HFF-Myc (cell line): ENCODE measurements around the gene RAD51B.

Experiments
- DNase-seq: peaks from one replicate; pipeline ENCODE4 v3.0.0-alpha.2; 2011; ENCODE audit warnings: low read depth; ENCODE audit errors: extremely low read depth
- H3K4me3 ChIP-seq: replicated peaks from 2 replicates; pipeline ENCODE4 v1.5.1; 2011; ENCODE audit warnings: low read depth, mild to moderate bottlenecking, control low read depth, low read length
- CTCF ChIP-seq: IDR thresholded peaks from 2 replicates; pipeline ENCODE4 v1.5.1; 2012; ENCODE audit warnings: mild to moderate bottlenecking, low read depth, low read length, control low read depth; ENCODE audit errors: missing control alignments

Gene RAD51B

DNA sequence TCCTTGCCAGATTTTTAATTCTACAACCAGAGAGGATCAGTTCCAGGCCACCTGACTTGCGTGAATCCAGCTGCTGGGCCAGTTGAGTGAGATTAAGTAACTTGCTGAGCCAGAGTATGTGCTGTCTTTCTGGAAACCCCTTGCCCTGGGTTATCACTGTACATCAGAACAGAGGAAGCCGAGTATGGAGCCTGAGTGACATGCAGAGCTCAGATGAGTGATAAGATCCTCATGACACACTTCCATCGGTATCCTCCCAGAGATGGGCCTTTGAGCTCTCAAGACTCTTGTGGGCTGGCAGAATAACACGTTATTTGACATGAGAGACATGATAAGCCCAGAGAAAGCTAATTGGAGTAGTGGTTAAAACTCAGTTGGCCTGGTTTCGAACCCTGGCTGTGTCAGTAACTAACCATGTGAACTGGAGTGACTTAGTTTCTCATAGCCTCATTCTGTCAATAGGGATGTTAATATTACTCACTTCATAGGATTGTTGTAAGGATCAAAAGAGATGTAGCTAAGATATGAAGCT lies 585.1 kb downstream of the RAD51B start:
- TF ChIP-seq CTCF = no peak
- DNase-seq = no peak
- no peak overlapping the region for H3K4me3 ChIP-seq

- DNase-seq = no peak
- H3K4me3 ChIP-seq = no peak overlapping the region
- no peak for TF ChIP-seq CTCF
Measured at GRCh38 chr14:68405961-68406360, 586.4 kb downstream of the RAD51B start.

GRCh38 chr14:68407285-68407684 lies 587.7 kb downstream of the RAD51B start:
- DNase-seq = no peak
- no peak for TF ChIP-seq CTCF
- H3K4me3 ChIP-seq = no peak overlapping the region

DNA sequence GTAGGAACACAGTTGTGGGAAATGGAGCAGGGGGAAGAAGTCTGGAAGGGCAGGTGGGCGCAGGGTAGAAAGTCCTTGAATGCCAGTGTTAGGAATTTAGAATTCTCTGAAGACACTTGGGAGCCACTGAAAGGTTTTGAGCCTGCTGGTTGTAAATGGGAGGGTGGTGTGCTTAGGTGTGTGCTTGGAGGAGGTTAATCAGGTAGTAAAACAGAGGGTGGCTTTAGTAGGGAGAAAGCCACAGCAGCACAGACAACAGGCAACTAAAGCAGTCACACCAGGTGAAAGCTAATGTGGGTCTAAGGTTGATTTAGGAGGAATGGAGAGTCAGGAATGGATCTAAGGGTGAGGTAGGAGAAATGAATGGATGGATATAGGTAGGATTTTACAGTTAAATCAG lies 588.2 kb downstream of the RAD51B start:
- no peak for TF ChIP-seq CTCF
- no peak for DNase-seq

DNA sequence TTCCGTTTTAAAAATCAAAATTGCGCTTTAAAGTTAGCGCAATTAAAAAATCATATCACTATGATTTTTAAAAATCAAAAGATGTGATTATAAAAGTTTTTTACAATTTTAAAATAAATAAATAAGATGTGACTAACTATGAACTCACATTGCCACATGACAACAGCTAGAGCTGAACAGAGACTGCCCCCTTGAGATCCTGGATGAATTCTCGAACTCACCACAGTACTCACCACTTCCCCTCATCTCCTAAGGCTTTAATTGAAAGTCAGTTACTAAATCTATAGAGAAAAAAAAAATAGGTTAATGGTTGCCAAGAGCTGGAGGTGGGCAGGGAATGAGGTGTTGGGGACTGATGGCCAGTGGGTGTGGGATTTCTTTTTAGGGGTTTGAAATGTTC lies 589.1 kb downstream of the RAD51B start:
- TF ChIP-seq CTCF = peak; percentile 27
- H3K4me3 ChIP-seq = no peak overlapping the region
- DNase-seq = no peak

More for the DNA sequence above, 588.2 kb downstream of the RAD51B start:
- no peak overlapping the region for H3K4me3 ChIP-seq

DNA sequence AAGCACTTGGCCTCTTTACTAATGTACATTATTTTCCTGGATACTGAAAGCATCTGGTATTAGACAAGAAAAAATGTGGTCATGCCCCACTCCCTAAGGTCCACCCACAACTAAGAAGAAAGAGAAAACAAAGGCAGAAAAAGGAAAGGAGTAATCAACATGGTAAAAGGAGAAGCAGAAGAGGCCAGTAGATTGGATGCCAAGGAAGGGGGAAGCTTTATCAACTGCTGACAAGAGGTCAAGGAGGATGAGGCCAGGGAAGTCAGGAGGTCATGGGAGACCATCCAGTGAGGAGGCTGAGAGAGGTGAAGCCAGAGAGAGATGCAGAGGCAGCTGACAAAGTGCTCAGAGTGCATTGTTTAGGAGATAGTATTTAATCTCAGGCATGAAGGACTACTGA lies 589.8 kb downstream of the RAD51B start:
- no peak overlapping the region for H3K4me3 ChIP-seq
- no peak for DNase-seq
- TF ChIP-seq CTCF = no peak
